Psoas muscle (tissue), 8 donors: ENCODE results near the gene WWOX. TPM values are rescaled to one million over a fixed set of nuclear protein-coding genes. Genes with fewer than 3 reads are reported as not detected.

ENCODE experiments used
- ATAC-seq, 4 donors: fragments of 200-7000 bp; cut with Tn5 transposase; one replicate each; pipeline ENCODE4 v1.9.1; 2020; ENCODE audit warnings: moderate library complexity in 3 of 4, mild to moderate bottlenecking in 2 of 4
- DNase-seq, 2 donors: peaks; one replicate each; pipeline ENCODE4 v3.0.0-alpha.2; 2020
- H3K27ac ChIP-seq: fragments of 200-600 bp; one replicate; pipeline ENCODE4 v1.8.0; 2022
- H3K27me3 ChIP-seq, 3 donors: fragments of 200-600 bp in 1 of 3; one replicate each; pipeline versions ENCODE4 v1.6.1 to v1.8.0; 2013 to 2022; ENCODE audit warnings: low read length in 2 of 3, mild to moderate bottlenecking in 2 of 3, moderate library complexity in 1 of 3; ENCODE audit not compliant: insufficient read depth in 3 of 3
- H3K36me3 ChIP-seq, 2 donors: fragments of 200-600 bp in 1 of 2; one replicate each; pipeline versions ENCODE4 v1.6.1 to v1.8.0; 2013 to 2022; ENCODE audit warnings: low read depth in 1 of 2, mild to moderate bottlenecking in 1 of 2, moderate library complexity in 1 of 2; ENCODE audit not compliant: insufficient read depth in 1 of 2
- H3K4me1 ChIP-seq: fragments of 200-600 bp; one replicate; pipeline ENCODE4 v1.8.0; 2022
- H3K4me3 ChIP-seq: fragments of 200-600 bp; one replicate; pipeline ENCODE4 v1.8.0; 2022; ENCODE audit warnings: mild to moderate bottlenecking
- H3K9me3 ChIP-seq: fragments of 200-600 bp; one replicate; pipeline ENCODE4 v1.8.0; 2022
- CTCF ChIP-seq: fragments of 200-600 bp; IDR thresholded peaks from one replicate; pipeline ENCODE4 v1.8.0; 2022; ENCODE audit warnings: antibody characterized with exemption
- WGBS, 3 donors: extraction: QIAGEN DNeasy Blood & Tissue Kit; methylation state at CpG; one replicate each; pipeline versions ENCODE4 v1.1.6 to v1.1.7; 2013; 5-methylcytosine and 5-hydroxymethylcytosine counted together
- intact Hi-C, 2 donors: fragments of 100-400 bp; cut with DNase I; formaldehyde crosslinking; loops; one replicate each; pipeline versions ENCODE4 v1.11.0 to v1.14.2; 2022
- polyA plus RNA-seq, 3 donors: library from polyadenylated mRNA; stranded (reverse); fragments of 200-250 nt; gene quantifications; one replicate each; pipeline ENCODE4 v1.2.3, GENCODE V29; 2013
- total RNA-seq, 4 donors: library from RNA; stranded (reverse); fragmentation: NEBNext Ultra II Directional in 2 of 4; extraction: Animal tissue kit (Norgen Biotek cat#: 25700) in 2 of 4; gene quantifications; one replicate each; pipeline versions ENCODE4 v1.2.1 to v1.2.4, GENCODE V29; 2021 to 2023
- donor health status: healthy with polysubstance abuse.
- donor health status: DM: no; HTN: no; CAD: no; lungs with moderate emphysema.
- donor health status: Bipolar disorder and iron deficiency.
- donor health status: healthy.
- donor health status: DM: yes; HTN: yes; CAD: no.
- donor health status: DM: no; HTN: no; CAD: no.
- donor health status: DM: no; HTN: no; CAD: no.
- donor health status: DM: yes; HTN: yes; CAD: no.

Gene WWOX
- total and polyA plus RNA-seq, 7 donors = 3.1 to 6.6 (median 5.0) TPM

DNA sequence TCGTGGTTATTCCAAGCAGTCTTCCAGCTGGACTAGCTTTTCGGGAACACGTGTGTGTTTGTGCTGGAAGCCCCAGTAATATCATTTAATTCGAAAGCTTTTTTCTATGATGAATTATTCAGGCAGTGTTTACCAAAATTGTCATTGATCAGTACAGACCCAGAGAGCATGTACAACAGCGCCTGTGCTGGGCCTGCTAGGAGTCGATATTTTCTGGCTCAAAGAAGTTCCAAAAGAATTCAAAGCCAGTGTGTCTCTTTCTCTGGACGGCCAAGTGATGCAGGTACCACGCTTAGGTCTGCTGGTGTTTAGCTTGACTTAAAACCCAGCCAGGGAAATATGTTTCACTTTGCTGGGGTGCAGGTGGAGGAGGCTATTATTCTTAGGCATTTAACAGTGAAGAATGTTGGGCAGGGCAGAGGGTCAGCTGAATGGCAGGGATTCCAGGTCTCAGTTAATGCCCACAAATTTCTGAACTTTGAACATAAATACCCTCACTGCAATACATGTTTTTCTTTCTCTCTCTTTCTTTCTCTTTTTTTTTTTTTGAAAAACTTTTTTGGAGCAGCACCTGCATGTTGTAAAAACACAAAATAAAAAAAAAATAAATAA lies 401.3 kb downstream of the WWOX start:
- intact Hi-C loops = loop anchor here in 1 of 2 donors (5.0 to 10.0 kb wide), 4 partner anchors 404 to 1102 kb away; partner anchors contain the start of gene MAF
- WGBS, 3 donors = 91 to 93% (median 92%) methylated on average over 8 of the region's 8 CpGs
- Histone ChIP-seq H3K36me3 (no peaks in the 10 kb centered on the region), H3K4me1 (peaks cover 23% of the 10 kb centered on the region), H3K27me3 (no peaks in the 10 kb centered on the region), H3K9me3 (no peaks in the 10 kb centered on the region), H3K4me3 (no peak overlapping the region), H3K27ac (no peak overlapping the region)
- ATAC-seq (no peak), DNase-seq (no peak)
- TF ChIP-seq CTCF = no peak

DNA sequence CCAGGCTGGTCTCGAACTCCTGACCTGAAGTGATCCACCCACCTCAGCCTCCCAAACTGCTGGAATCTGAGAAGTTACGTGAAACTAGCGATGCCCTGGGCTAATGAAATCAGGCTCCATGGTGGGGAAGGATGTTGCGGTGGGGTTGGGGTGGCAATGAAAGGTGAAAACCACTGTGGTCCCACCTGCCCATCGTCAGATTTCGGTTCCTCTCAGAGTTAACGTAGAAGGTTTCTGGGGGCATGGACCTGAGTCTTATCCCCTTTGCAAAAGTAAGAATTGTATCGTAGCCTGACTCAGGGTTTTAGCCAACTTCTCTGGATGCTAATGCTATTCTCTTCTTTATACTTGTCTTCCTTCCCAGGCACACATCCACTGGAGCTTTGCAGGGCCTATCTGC lies 402.3 kb downstream of the WWOX start:
- Histone ChIP-seq H3K4me1 (peaks cover 23% of the 10 kb centered on the region), H3K27me3 (no peaks in the 10 kb centered on the region), H3K4me3 (no peak overlapping the region), H3K27ac (no peak overlapping the region), H3K36me3 (no peaks in the 10 kb centered on the region), H3K9me3 (no peaks in the 10 kb centered on the region)
- no peak for ATAC-seq
- TF ChIP-seq CTCF = no peak
- intact Hi-C loops = loop anchor here in 1 of 2 donors (2.0 to 10.0 kb wide), 6 partner anchors 183 to 1101 kb away; partner anchors contain the start of gene MAF
- WGBS, 3 donors = 96 to 98% (median 97%) methylated on average over 8 of the region's 8 CpGs
- no peak for DNase-seq

GRCh38 chr16:78502812-78503350 lies 403.4 kb downstream of the WWOX start:
- no peaks in the 10 kb centered on the region for H3K9me3 ChIP-seq
- ATAC-seq (no peak), DNase-seq (no peak)
- H3K27me3 ChIP-seq = no peaks in the 10 kb centered on the region
- H3K27ac ChIP-seq = no peak overlapping the region
- no peak for TF ChIP-seq CTCF
- peaks cover 23% of the 10 kb centered on the region for H3K4me1 ChIP-seq
- no peak overlapping the region for H3K4me3 ChIP-seq
- H3K36me3 ChIP-seq = no peaks in the 10 kb centered on the region
- 74 to 85% (median 78%) methylated on average over 10 of the region's 10 CpGs for WGBS, 3 donors
- intact Hi-C loops = loop anchor here in 1 of 2 donors (2.0 to 10.0 kb wide), 6 partner anchors 182 to 1099 kb away; partner anchors contain the start of gene MAF

GRCh38 chr16:78503602-78504001 lies 404.1 kb downstream of the WWOX start:
- WGBS, 3 donors = 22 to 31% (median 27%) methylated on average over 3 of the region's 3 CpGs
- no peaks in the 10 kb centered on the region for H3K27me3 ChIP-seq
- DNase-seq (no peak), ATAC-seq (peak; percentile 48 to 69 (median 54))
- no peaks in the 10 kb centered on the region for H3K9me3 ChIP-seq
- no peaks in the 10 kb centered on the region for H3K36me3 ChIP-seq
- peaks cover 23% of the 10 kb centered on the region for H3K4me1 ChIP-seq
- H3K4me3 ChIP-seq = no peak overlapping the region
- intact Hi-C loops = loop anchor here (2.0 to 10.0 kb wide), 6 partner anchors 181 to 1099 kb away; partner anchors contain the start of gene MAF (in 1 of the 2)
- TF ChIP-seq CTCF = peak; percentile 96
- no peak overlapping the region for H3K27ac ChIP-seq
